ENCODE data around the gene PRR13.

- TF ChIP-seq POLR2A (IDR thresholded peaks at IDR 0.05; ENCODE audit: low read depth, low read length) (no peak; the same call in none of the 2 replicates), POLR2AphosphoS5 (IDR thresholded peaks at IDR 0.05; ENCODE audit: low read depth, low read length) (no peak), TAF1 (IDR thresholded peaks at IDR 0.05; ENCODE audit: borderline replicate concordance, low read depth, low read length) (no peak)
Observed at GRCh38 chr12:53453953-53454640, 12.6 kb downstream of the PRR13 start.
